ENCODE measurements around the gene GAD2.

GAD2 gene

DNA sequence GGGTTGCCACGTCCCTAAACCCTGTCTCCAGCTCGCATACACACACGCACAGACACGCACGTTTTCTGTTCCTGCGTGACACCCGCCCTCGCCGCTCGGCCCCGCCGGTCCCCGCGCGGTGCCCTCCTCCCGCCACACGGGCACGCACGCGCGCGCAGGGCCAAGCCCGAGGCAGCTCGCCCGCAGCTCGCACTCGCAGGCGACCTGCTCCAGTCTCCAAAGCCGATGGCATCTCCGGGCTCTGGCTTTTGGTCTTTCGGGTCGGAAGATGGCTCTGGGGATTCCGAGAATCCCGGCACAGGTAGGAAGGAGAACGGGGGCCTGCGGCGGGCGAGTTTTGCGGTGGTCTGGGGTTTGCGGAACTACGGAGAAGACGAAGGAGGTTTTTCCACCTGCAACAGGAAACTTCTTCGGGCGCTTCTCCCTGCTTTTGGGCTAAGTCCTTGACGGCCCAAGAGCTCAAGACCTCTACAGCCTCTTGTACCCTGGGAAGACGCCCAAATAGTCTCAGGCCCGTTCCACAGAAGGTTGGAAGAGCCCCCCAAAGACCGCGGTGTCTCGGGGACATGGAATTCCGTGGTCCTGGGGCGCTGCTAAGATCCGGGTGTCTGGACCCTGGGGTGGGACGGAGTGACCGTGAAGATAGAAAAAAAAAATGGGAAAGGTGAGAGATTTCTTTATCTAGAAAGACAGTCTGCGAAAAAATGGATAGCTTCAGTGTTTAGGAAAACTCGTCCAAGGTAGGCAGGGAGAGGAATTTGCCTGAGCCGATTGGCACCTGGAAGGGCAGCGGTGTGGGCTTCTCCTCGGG, at the start of gene GAD2:
Gene GAD2, plus strand, starts transcription at position 190 of the 811 bp plus-strand sequence. Its CDS starts 36 bp downstream, at position 226.
- DNase-seq = no peak

DNA sequence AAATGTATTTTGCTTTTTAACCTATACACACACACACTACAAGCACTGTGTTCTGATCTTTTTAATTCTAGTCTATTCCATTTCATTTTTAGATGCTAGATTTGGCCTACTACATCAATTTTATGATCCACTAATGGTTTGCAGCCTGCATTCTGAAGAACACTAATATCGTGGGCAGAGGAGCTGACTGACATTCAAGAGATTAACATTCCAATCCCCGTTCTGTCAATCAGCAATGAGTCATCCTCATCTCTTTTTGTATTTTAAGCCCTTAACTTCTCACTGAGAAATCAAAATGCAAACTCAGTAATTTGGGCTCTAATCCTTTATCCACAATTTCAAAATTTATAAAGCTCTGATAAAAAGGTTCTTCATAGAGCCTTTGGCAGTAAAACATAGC, 47.1 kb upstream of the GAD2 start:
- DNase-seq = no peak

DNA sequence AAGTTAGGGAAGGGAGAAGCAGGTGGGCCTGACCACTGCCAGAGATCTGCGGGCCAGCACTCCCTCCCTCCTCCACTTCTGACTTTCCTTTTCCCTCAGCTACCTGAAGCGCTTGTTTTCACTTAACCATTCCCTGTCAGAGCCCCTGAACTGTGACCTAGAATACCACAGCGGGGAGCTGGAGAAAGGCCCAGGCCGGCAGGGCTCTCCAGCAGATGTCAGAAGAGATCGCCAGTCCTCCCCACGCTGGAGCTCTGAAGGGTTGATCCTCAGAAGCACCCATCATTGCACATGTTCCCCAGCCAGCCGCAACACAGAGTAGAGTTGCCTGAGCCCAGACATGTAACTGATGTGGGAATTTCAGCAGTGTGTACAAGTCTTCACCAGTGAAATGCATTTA, 44.4 kb upstream of the GAD2 start:
- DNase-seq = no peak

DNA sequence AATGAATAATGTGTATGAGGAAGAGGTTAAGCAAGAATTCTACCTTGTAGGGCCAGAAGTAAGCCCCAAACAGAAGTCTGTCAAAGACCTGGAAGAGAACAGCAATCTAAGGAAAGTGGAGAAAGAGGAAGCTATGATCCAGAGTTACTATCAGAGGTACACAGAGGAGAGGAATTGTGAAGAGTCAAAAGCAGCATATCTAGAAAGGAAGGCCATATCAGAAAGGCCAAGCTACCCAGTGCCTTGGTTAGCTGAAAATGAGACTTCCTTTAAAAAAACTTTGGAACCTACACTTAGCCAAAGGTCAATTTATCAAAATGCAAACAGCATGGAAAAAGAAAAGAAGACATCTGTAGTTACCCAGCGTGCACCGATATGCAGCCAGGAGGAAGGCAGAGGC, 42.7 kb upstream of the GAD2 start:
- no peak for DNase-seq

DNA sequence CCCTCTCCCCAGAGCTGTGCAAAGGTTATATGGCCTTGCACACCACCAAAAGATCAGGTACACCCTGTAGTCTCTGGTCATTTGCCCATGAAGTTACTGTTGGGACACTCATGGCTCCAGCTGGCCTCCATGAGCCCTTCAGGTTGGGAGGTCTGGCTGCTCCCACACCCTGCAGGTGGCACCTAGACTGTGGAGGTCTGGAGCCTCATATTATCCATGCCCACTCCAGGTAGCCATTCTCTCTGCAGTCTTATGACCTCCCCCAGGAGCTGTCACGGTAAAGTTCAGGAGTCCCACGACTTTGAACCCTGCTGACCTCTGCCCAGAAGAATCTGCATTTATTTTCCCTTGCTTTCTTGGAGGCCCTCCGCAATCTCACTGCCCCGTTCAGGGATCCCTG, 39.2 kb upstream of the GAD2 start:
- DNase-seq = no peak

DNA sequence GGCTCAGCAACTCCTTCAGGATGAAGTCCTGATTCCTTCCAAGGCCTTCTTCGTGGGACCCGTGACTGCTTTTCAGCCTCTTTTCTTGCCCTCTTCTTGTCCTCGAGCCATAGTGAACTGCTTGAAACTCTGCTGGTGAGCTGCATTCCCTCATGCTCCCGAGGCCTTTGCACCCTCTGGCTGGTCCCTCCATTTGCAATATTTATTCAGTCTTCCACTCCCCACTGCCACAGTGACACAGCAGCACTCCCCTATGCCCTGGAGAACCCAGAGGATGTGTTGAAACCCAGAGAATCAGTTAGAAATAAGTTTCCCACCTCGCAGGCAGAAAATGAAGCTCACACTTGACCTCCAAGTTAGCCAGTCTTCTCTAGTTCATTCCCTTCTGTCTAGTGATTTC, 22.3 kb upstream of the GAD2 start:
- no peak for DNase-seq

DNA sequence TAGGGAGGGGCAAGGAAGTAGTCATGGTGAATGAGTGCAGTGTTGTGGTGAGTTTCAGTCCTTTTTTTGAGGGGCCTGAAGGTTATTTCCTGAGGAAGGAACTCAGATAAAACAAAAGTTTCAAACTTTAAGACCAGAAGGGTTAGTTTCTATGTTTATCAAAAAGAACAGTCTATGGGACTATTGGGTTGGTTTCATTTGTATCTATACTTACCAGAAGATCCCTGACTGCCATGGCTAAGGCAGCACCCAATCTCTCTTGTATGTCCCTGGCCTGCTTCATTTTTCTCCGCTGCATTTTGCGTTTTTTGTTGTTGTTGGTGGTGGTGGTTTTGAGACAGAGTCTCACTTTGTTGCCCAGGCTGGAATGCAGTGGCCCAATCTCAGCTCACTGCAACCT, 19.3 kb upstream of the GAD2 start:
- DNase-seq = no peak

DNA sequence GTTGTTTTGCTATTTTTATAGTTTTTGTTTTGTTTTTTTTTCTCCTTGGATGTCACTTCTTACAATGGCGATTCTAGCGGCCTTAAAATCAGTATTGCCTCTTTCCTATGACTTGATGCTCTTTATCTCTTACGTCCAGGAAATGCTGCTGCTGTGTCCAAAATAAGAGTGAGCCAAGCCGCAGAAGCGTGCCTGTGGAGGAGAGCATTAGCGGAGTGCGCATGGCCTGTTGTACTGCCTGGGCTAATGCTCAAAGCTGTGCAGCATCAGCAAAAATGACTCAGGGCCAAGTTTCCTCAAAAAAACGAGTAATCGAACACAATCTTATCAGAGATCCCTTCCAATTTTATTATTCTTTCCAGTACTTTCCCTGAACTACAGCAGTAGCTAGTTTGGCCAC, 18.5 kb upstream of the GAD2 start:
- DNase-seq = no peak

DNA sequence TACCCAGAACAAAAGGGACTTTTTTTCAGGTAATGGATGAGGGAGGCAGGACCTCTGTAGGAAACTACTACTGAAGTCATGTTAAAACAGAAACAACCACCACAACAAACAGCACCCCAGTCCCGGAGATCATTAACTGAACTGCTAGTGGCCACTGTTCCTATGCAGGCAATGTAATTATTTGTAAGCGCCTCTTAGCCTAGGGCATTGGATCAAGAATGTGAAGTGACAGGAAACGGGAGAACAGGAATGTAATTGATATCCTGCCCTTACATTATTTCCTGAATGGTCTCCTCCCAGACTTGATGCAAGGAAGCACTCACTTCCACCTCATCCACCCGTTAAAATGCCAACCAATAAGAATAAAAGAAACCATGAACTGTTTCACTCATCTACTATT, 16.7 kb upstream of the GAD2 start:
- no peak for DNase-seq

DNA sequence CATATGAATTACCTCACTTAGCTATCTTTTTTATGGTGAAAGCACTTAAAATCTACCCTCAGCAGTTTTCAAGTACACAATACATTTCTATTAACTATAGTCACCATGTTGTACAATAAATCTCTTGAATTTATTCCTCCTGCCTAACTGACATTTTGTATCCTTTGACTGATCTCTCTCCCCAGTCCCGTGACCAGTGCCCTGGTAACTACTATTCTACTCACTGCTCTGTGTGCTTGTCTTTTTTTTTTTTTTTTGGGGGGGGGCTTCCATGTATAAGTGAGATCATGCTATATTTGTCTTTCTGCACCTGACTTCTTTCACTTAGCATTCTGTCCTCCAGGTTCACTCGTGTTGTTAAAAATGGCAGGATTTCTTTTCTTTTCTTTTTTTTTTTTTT, 11.4 kb upstream of the GAD2 start:
- no peak for DNase-seq

DNA sequence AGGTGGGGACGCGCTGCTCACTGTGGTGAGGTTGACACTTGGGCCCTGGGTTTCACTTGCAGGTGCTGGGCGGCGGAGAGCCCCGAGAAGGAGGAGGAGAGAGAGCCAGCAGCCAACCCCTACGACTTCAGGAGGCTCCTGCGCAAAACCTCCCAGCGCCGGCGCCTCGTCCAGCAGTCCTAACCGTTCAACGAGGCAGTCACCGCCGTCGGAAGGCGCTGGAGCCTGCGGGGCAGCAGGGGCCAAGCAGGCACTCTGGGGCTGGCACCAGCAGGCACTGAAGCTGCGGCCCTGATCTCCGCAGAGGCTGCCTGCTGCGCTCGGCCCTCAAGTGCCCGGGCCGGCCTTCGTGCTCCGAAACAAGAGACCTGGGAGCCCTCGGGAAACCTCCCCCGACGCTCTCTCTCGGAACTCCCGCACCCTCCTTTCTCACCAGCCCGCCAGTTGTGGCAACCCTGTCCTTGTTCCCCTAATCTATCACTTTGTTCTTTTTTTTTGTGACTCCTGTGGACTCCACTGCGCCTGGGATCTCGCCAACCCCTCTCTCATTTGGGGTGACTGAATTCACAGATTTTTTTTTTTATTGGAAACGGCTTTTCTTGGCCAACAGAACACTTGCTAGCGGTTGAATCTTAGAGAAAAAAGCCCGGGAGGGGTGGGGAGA, 4.7 kb upstream of the GAD2 start:
- no peak for DNase-seq

DNA sequence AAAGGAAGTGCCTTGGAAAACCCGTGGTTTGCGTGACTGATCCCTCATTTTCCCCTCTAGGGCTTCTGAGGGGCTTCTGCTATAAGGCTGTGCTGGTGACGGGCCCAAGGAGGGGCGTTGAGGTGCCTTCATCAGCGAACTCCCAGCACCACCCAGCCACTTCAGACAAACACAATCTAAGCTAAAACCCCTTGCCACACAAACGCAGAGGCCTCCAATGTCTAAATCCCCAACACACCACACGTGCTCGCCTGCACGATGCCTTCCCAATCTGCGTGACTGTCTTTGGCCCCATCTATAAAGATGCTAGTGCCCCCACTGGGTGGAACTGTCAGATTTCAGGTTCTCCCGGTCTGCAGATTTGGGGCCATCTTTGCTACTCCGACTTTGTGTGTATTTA, 4.1 kb upstream of the GAD2 start:
- no peak for DNase-seq

DNA sequence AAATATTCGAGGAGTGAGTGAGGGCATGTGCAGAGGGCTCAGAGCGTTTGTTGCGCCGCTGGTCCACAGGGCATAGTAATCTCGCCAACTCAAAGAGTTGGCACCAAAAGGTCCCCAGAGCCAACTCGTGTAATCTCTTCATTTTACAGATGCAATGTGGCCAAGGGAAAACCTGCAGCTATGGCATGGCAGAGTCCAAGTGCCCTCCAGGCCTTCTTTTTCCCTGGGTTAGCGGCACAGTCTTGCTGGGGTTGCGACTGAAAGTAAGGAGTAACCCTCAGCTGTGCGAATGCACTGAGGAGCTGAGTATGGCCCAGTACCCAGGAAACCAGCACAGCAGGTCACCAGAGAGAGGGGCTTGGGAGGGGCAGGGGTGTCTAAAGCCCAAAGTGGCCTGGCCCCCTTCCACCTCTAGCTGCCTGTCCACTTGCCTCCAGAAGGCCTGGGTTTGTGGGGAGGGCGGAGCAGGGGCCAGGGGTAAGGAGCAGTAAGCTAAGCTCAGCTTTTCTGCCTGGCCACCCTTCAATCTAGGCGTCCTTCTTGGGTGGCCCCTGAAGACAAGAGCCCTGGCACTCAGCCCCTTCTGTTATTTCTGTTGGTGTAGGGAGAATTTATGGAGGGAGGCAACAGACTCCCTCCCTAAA, 3.3 kb upstream of the GAD2 start:
- no peak for DNase-seq

DNA sequence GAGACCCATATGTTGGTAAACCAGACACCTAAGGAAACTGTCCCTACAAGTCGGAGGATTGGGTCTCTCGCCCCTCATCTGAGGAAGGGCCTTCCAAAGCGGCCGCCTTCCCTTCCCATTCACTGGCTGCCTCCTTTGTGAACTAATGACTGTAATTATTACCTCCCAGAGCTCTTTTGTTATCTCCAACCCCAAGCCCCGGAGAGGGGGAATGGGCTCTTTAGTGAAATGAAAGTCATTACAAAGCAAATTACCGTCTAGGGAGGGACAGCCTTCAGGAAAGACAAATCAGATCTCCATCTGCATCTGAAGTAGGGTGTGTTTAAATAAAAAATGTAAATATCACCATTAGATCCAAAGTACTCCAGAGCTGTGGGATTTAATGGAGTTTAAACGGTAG, 2.6 kb upstream of the GAD2 start:
- DNase-seq = no peak

DNA sequence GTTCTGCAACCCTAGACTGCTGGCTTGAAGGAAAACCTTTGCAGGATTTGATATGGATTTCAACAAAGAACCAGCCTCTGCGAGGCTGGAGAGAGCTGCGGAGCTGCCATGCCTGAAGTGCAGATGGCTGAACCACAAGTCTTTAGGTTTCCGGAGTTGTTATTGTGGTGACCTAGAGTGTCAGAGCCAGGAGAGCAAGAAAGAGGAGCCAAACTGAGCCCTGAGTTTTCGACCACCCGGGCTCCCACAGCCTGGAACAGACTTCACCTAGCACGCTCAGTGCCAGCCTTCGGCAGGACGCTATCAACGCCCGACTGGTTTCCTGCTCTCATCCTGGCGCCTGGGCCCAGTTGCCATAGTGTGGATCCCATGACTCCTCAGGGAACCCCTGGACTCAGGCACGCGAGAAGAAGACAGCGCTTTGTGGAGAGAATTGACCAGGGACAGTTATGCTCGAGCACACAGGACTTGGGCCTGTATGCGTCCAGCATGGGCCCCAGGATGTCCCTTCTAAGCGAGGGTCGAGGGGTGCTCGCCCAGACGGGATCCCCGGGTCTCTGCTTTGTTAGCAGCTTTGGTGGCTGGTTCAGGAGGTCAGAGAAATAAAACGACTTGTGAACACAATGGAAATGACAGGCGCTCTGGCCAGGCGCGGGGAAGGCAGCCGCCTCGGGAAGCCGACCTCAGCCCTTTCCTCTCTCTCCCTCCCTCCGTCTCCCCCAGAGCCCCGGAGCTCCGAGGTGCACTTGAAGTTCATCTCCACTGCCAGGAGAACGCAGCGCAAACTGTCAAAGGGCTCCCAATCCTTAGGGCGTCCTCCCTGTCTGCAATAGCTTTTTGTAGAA, 1.8 kb upstream of the GAD2 start:
- DNase-seq = no peak

DNA sequence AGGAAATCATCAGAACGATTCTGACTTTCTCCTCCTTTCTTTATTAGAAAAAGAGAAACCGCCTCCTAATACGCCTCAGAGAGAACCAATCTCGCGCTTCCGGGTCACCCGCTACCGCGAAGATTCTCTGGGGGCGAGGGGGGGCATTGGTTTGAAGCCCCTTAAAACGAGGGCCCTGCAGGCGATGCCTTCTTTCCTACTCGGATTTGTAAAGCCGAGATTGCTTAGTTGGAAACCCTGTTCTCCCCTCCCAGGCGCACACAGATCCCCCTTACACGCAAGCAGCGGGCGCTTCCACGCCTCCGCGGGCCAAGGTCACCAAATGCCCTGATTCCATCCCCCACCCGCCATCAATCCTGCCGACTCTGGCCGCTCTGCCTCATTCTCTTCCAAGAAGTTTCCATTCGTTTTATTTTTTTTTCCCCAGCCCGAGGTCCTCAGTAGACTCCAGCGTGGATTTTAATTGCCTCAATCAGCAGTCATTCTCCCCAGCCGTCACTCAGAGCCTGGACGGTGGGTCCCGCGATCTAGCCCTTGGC, 1.1 kb upstream of the GAD2 start:
- DNase-seq = no peak

DNA sequence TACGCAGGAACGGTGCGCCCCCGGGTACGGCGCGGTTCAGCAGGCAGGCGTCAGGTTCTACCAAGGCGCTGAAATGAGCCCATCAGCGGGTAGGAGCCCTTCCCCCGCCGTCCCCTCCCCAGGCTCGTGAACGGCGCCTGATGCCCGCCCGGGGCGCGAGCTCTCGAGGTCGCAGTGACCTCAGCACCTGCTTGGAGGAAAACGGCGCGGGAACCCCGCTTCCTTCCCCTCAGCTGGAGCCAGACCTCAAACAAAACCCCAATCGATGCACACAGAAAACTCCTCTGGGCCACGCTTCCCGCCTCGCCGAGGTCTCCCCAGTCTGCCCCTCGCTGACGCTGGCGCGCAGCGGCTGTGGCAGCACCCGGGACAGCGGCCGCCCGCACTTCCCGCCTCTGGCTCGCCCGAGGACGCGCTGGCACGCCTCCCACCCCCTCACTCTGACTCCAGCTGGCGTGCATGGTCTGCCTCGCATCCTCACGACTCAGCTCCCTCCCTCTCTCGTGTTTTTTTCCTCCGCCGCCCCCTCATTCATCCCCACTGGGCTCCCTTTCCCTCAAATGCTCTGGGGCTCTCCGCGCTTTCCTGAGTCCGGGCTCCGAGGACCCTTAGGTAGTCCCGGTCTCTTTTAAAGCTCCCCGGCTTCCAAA, 514 bp upstream of the GAD2 start:
- no peak for DNase-seq

DNA sequence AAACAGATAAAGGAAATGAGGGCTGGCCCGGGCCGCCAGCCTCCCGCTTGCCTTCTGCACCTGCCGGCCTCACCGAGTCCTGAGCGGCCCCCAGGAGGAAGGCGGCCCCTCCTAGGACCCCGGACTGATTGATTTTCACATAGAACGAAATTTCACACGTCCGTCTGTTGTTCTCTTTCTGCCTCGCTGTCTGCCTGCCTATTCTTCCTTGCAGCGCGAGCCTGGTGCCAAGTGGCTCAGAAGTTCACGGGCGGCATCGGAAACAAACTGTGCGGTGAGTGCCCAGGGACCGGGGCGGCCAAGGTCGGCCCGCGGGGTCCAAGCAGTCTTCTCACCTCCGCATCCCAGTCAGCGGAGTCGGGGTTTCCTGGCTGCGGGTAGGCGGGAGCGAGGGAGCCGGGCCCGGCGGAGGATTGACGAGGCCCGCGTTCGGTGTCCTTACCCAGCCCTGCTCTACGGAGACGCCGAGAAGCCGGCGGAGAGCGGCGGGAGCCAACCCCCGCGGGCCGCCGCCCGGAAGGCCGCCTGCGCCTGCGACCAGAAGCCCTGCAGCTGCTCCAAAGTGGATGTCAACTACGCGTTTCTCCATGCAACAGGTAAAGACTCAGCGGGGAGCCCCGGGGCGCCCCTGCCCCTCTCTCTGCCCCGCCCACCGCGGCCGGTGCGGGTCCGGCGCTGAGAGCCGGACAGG, 967 bp downstream of the GAD2 start:
- no peak for DNase-seq

DNA sequence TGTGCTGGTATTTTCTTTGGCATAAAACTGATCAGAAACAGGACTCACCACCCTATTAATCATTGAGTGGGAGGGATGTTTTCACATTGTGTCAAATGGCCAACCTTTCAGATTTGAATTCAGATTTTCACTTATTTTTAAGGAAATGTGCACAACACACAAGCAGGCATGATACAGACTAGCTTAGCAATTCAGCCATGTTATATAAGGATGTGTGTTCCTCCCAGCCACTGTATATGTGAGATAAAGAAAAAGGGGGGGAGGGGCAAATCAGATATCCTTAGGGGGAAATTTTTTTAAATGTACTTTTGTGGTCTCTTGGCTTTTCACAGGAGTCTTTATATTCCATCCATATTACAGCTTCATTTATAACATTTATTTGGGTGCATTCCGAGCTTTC, 3.1 kb downstream of the GAD2 start:
- DNase-seq = no peak

DNA sequence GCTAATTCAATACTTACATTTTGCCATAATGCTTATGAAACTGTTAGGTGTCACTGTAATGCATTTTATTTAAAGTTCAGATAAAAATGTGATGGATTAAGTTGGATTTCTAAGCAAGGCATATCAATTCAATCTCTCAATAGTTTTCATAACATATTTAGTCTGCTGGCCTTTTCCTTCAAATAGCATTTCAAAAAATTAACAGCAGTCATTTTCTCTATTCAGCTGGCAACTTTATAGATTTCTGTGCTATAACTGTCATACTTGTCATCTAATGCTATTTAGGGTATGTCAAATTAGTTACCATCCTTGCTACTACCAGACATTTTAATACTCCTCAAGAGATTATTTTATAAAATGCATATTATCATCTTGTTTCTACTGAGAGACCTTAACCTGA, 4.3 kb downstream of the GAD2 start:
- no peak for DNase-seq

DNA sequence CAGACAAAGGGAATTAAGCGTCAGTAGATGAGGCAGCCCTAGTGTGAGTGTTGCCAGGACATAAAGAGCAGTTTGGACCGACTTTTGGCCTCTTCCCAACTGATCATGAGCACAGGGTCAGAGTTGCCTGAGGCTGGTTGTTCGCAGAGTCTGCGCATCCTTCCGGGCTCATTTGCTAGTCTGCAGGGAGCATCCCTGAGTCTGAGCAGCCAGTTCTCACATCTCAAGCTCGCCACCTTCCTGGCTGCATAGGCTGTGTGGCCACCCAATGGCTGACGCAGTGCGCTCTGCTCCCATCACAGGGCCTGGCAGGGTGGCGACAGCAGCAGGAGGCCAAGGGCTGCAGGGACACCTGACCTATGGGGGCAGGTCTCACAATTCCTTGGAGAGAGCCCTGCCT, 5.0 kb downstream of the GAD2 start:
- DNase-seq = no peak

DNA sequence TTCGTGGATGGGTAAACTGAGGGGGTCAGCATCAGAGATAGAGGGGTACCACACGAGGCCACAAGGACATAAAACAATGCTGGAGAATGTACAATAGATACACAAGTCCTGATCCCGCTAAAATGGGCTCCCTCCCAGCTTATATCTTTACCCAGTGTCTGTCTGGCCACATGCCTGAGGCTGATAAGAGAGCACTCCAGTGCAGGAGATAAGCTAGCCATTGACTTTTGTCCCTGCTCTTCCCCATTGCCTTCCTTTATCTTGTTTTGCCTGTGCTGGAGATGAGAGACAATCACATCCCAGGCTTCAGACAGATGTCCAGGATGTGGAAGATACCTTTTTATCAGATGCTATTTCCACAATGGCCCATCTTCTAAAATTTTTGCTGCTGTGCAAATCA, 6.0 kb downstream of the GAD2 start:
- DNase-seq = no peak
